ENCODE measurements around the gene NPDC1.
A peak's percentile ranks its signal among the peaks of the same experiment; 100 is the strongest.

The NPDC1 gene

DNA sequence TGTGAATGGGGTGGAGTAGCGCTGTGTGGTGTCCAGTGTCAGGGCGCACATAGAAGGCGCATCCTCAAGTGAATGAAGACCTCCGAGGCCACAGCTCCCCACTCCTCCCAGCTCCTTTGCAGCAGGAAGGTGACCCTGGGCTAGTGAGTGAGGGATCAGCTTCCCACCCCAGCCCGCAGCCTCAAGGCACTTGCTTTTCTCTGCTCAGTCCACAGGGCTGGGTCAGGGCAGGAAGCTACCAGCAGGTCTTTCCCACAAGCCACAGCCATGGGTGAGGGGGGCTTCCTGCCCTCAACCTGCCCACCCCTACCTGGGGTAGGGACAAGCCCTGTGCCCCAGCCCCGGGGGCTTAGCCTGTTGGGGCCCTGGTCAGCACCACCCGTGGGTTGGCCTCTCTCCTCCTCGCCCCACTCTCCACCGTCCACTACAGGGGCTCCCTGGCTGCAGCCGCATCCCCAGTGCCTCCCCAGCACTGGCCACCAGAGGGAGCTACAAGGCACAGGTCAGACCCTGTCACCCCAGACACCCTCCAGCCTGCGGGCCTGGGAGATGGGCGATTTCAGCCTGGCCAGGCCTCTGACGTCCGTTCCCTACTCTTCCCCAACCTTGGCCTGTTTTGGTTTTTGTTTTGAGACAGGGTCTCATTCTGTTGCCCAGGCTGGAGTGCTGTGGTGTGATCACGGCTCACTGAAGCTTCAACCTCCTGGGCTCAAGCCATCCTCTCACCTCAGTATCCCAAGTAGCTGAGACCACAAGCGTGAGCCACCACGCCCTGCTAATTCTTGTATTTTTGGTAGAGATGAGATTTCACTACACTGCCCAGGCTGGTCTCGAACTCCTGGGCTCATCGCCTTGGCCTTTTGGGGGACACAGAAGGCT lies 16.7 kb downstream of the NPDC1 start:
- H3K36me3 Mint-ChIP-seq = no peaks in the 10 kb centered on the region
- H3K4me3 Mint-ChIP-seq = peak overlapping the region; percentile 69
- H3K27me3 Mint-ChIP-seq = no peaks in the 10 kb centered on the region
- H3K4me1 Mint-ChIP-seq = peaks cover 29% of the 10 kb centered on the region
- no peak overlapping the region for H3K27ac Mint-ChIP-seq
- no peaks in the 10 kb centered on the region for H3K9me3 Mint-ChIP-seq

DNA sequence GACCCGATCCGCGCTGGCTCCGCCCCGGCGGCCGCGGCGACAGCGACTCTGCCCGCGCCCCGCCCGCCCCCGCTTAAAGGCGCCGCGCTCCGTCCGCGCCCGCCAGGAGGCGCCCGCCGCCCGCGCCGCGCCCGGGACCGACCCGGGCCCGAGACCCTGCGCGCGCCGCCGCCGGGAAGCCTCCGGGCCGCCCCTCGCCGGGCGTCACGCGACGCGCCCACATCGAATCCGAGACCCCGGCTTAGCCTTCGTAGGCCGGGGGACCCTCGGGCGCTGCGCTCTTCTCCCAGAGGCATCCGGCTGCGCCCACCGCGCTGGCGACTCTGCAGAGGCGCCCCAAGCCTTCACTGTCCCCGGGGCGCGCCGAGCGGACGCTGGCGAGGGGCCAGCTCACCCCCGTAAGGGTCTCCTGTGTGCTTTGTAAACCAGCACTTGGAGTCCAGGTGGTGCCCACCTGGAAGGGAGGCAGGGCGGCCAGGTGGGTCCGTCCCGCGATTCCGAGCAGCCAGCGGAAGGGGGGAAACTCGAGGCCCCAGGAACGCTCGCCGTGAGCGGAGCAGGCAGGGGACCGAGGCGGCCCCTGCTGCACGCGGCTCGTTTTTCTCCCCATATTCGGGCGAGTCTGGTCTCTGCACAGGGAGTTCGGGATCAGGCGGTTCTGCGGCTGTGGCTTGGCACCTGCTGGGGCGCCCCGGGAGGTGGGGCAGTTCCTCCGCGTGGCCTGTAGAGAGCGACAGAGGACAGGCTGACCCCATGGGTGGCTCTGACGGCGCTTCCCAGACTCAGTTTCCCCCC lies 17.5 kb downstream of the NPDC1 start:
- Mint-ChIP-seq H3K9me3 (no peaks in the 10 kb centered on the region), H3K36me3 (no peaks in the 10 kb centered on the region), H3K27me3 (no peaks in the 10 kb centered on the region), H3K27ac (peak overlapping the region; percentile 65), H3K4me3 (peak overlapping the region; percentile 69), H3K4me1 (peaks cover 25% of the 10 kb centered on the region)

DNA sequence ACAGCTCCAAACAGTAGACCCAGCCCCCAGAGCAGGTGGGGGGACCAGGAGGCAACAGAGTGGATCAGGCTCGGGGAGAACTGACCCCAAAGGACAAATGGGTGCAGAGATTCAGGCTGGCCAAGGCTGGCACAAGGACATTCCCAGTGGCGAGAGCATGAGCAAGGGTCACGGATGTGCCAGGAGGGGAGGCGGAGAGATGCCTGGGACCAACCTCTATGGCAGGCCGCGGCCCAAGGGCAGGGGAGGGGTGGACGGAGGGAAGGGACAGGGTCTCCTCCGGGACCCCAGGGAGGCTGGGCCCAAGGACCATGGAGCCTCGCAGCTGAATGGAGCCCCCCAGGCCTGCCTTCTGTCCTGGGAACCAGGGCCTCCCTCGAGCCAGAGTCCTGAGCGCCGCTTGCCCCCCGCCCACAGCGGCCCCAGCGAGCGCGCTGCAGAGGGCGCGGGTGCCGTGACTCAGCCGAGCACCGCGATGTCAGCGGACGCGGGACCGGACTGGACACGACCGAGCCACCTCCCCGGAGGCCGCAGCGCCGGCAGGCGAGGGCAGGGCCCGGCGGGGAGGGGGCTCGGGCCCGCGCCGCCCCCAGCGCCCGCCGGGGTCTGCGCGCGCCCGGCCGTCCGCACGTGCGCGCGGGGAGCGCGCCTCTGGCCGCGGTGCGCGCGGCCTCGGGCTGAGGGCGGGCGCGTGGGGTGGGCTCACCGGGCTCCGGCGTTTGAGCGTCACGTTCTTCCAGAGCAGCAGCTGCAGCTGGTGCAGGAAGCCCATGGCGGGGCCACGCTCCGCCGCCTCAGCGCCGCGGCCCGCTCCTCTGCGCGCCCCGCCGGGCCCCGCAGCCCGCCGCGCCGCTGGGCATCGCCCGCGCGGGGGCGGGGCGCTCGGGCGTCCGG lies 18.4 kb downstream of the NPDC1 start, which contains the start of gene ABCA2:
ABCA2 (minus strand) TSS at position 869 of the 894 bp plus-strand sequence; CDS start at position 772, 97 bp downstream.
- Mint-ChIP-seq H3K9me3 (no peaks in the 10 kb centered on the region), H3K36me3 (no peaks in the 10 kb centered on the region), H3K27ac (peak within 1 kb of the TSS; percentile 65), H3K4me1 (peaks cover 25% of the 10 kb centered on the region), H3K27me3 (no peaks in the 10 kb centered on the region), H3K4me3 (peak within 1 kb of the TSS; percentile 83)

DNA sequence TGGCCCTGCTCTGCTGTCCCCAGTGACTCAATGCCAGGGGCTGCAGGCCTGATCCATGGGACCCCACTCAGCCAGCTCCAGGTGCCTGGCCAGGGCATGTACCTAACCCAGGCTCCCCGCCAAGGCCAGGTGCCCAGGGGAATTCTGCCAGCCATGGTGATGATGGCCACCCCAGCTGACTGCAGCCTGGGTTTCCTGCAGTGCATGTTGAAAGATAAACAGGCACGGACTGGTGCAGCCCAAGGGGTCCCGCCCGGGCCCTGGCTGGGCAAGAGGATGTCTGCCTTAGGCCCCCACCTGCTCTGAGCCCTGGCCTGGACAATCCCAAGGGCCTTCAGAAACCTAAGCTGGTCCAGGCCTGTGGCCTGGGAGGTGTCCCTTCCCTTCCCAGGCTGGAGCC lies 19.1 kb downstream of the NPDC1 start:
- H3K4me1 Mint-ChIP-seq = peaks cover 22% of the 10 kb centered on the region
- H3K27me3 Mint-ChIP-seq = no peaks in the 10 kb centered on the region
- H3K4me3 Mint-ChIP-seq = peak overlapping the region; percentile 83
- no peak overlapping the region for H3K27ac Mint-ChIP-seq
- no peaks in the 10 kb centered on the region for H3K36me3 Mint-ChIP-seq
- H3K9me3 Mint-ChIP-seq = no peaks in the 10 kb centered on the region

DNA sequence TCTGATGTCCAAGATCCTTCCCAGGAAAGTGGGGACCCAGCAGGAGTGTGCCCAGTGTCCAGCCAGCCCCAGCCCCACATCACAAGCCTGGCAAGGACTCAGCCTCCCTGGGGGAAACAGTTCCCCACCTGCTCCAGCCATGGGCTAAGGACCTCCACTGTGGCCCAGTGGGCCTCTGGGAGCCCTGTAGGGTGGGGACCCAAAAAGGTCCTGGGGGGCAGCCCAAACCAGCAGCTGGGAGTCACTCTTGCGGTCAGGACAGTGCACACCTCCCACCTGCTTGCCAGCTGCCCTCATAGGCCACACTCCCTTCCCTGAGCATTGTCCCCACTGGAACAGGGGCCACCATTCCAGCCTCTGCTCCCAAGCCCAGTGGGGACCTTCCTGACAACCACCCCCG lies 19.6 kb downstream of the NPDC1 start:
- peaks cover 20% of the 10 kb centered on the region for H3K4me1 Mint-ChIP-seq
- H3K27me3 Mint-ChIP-seq = no peaks in the 10 kb centered on the region
- H3K9me3 Mint-ChIP-seq = no peaks in the 10 kb centered on the region
- H3K36me3 Mint-ChIP-seq = no peaks in the 10 kb centered on the region
- H3K4me3 Mint-ChIP-seq = no peak overlapping the region
- no peak overlapping the region for H3K27ac Mint-ChIP-seq

DNA sequence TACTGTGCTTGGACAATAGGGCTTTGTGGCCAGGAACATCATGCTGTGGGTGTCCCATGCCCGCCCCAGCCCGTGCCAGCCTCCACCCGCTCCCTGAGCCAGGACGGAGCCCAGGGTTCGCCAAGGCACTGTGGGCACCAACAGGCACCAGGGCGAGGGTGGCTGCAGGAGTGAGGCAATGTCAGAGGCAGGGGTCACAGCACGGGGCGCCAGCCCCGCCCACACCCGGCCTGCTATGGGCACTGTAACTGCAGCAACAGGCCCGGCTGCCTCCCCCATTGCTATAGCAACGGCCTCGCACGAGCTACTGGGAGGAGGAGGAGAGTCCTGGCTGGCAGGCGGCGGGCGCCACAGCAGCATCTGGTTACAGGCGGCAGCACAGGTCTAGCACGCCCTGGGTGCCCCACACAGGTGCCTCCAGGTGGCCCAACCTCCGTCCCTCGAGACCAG lies 20.4 kb downstream of the NPDC1 start:
- Mint-ChIP-seq H3K4me3 (no peak overlapping the region), H3K27ac (no peak overlapping the region), H3K9me3 (no peaks in the 10 kb centered on the region), H3K27me3 (no peaks in the 10 kb centered on the region), H3K36me3 (no peaks in the 10 kb centered on the region), H3K4me1 (peaks cover 16% of the 10 kb centered on the region)

DNA sequence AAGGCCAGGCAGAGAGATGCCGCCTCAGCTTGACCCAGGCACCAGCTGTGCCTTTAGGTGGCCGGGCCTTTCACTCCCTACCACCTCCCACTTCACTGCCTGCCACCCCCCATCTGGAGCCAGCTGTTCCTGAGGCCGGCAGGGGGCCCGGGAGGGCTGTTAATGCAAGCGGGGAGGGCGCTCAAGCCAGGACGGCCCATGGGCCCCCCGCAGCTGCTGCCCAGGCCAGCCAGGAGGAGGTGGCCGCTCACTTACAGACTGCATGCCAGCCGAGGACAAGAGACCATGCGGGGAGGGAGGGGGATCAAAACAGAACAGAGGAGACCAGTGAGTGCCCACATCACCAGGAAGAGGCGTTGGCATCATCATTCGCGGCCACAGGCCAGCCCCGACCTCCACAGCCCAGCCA lies 22.4 kb downstream of the NPDC1 start:
- Mint-ChIP-seq H3K9me3 (no peaks in the 10 kb centered on the region), H3K27me3 (no peaks in the 10 kb centered on the region), H3K36me3 (no peaks in the 10 kb centered on the region), H3K4me3 (no peak overlapping the region), H3K4me1 (peaks cover 5% of the 10 kb centered on the region), H3K27ac (no peak overlapping the region)

DNA sequence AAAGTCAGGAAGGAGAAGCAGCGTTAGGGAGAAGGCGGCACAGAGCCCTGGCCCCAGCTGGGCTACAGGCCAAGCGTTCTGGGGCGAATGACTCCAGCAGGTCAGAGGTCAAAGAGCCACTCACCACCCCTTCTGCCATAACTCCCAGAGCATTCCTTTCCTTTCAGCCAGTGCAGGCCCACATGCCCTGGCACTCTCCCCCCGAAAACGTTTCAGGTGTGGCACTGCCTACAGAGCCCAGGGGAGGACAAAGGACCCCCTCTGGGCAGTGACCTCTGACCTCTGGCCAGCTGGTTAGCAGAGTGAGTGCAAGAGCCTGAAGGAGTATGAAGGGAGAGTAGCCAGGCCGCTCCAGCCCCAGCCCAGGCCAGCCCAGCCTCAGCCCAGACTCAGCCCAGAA lies 22.8 kb downstream of the NPDC1 start:
- no peaks in the 10 kb centered on the region for H3K27me3 Mint-ChIP-seq
- H3K36me3 Mint-ChIP-seq = no peaks in the 10 kb centered on the region
- H3K27ac Mint-ChIP-seq = no peak overlapping the region
- H3K9me3 Mint-ChIP-seq = no peaks in the 10 kb centered on the region
- H3K4me1 Mint-ChIP-seq = peaks cover 5% of the 10 kb centered on the region
- no peak overlapping the region for H3K4me3 Mint-ChIP-seq

DNA sequence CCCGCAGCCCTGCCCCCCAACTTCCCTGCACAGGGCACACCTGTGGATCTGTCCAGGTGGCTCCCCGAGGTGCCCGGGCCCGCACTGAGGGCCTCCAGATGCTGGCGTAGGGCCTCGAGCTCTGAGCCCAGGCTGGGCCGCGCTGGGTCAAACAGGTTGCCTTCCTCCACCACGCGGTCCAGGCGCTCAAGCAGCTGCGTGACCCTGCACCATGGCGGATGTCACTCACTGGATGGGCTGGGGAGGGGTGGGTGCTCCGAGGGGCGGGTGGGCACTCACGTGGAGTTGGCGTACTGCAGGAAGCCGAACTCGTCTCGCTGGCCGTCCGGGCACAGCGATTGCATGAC lies 23.3 kb downstream of the NPDC1 start:
- Mint-ChIP-seq H3K27me3 (no peaks in the 10 kb centered on the region), H3K4me1 (peaks cover 5% of the 10 kb centered on the region), H3K9me3 (no peaks in the 10 kb centered on the region), H3K36me3 (no peaks in the 10 kb centered on the region), H3K4me3 (no peak overlapping the region), H3K27ac (no peak overlapping the region)

DNA sequence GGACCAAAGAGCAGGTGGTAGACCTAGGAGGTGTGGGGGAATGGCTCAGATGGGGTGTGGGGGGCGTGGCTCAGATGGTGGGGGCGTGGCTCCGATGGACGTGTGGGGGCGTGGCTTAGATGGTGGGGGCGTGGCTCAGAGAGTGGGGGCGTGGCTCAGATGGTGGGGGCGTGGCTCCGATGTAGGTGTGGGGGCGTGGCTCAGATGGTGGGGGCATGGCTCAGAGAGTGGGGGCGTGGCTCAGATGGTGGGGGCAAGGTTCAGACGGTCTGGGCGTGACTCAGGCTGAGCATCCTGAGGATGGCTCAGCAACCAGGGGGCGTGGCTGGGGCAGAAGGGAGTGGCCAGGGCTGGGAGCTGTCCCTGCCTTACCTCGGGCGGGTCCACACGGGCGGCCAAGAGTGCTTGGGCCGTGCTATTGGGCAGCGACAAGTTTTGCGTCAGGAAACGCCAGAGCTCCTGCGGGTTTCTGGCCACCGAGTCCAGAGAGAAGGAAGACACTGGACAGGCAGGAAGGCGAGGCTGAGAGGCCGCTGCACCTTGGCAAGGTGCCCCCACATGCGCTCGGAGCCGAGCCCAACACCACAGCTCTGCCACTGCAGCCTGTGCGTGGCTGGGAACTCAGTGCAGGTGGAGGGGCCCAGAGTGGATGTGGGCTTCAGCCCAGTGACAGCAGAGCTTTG lies 23.9 kb downstream of the NPDC1 start:
- H3K27me3 Mint-ChIP-seq = no peaks in the 10 kb centered on the region
- no peaks in the 10 kb centered on the region for H3K36me3 Mint-ChIP-seq
- H3K27ac Mint-ChIP-seq = no peak overlapping the region
- H3K4me3 Mint-ChIP-seq = no peak overlapping the region
- H3K4me1 Mint-ChIP-seq = peaks cover 2% of the 10 kb centered on the region
- H3K9me3 Mint-ChIP-seq = no peaks in the 10 kb centered on the region

DNA sequence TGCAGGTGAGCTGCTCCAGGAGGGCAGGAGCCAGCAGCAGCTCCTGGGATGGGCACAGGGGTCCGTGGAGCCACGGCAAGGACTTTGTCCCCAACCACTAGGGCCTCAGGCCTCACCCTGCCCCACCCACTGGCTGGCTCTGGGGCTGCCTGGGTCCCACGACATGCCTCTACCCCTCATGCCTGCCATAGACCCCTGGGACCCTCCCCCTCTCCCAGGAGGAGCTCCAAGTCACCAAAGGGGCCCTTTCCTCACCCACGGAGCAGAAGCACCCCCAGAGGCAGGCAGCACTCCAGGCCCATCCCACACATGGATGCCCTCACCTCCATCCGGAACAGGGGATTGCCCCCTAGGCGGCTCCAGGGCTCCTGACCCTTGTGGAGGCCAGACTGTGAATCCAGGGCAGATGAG lies 24.4 kb downstream of the NPDC1 start:
- Mint-ChIP-seq H3K4me1 (no peaks in the 10 kb centered on the region), H3K4me3 (no peak overlapping the region), H3K27ac (no peak overlapping the region), H3K27me3 (no peaks in the 10 kb centered on the region), H3K9me3 (no peaks in the 10 kb centered on the region), H3K36me3 (no peaks in the 10 kb centered on the region)

DNA sequence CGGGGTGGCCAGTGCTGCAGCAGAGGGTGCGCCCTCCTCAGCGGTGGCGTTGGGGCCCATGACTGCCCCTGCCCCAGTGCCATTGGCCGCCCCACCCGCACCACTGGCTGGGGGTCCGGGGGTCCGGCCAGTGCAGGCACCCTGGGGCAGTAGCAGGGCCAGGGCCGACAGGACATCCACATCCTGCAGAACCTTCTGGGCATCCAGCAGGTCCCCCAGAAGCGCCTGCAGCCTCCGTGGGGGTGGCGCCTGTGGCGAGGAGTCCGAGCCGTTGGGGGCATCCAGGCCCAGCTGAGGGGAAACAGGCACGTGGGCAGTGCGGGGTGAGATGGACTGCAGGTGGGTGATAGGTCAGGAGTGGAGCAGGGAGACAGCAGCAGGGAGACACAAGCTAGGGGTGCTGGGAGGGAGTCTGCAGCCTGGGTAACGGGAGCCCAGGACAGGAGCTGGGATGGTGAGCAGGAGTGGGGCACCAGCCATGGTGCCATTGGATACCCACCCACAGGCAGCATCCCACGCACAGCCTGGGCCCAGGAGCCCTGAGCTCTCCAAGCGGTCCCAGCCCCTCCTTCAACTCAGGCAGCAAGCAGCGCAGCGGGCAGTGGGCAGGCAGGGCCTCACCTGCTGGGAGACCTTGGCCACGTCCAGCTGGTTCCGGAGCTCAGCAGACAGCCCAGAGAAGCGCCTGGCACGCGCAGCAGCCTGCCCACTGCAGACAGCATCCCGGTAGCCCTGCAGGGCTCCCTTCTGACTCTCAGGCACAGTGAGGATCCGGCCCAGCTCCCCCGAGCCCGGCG lies 25.0 kb downstream of the NPDC1 start:
- no peak overlapping the region for H3K27ac Mint-ChIP-seq
- no peaks in the 10 kb centered on the region for H3K9me3 Mint-ChIP-seq
- H3K27me3 Mint-ChIP-seq = no peaks in the 10 kb centered on the region
- no peaks in the 10 kb centered on the region for H3K36me3 Mint-ChIP-seq
- H3K4me1 Mint-ChIP-seq = no peaks in the 10 kb centered on the region
- no peak overlapping the region for H3K4me3 Mint-ChIP-seq

DNA sequence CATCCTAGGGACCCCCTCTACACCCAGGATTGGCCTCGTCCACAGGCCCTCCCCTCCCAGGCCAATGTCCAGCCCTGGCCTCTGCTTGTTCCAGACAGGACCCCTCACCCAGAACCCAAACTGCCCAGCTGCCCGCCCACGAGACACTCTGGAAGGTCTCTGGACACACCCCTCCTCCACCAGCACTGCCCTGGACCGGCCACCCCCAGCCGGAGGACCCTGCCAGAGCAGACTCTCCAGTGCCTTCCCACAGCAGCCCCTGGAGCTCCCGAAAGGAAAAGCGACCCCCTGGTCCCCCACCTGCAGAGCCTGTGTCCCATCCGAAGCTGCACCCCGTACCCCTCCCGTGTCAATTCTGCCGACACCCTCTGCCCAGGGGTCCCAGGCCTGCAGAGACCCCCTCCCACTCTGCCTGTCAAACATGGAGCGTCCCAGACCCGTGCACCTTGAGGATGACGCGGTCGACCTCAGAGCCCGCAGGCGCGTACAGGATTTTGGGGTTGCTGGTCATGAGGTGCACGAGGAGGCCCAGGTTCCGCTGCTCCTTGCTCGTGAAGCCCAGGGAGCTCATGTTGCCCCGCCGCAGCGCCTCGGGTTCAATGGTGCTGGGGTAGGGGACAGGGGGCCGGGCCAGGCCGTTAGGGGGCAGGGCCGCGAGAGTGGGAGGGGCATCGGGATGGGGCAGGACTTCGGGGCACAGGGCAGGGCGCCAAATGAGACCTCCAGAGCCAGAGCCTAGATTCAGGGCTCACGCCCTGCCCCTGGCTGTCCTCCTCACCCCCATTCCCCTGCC lies 25.9 kb downstream of the NPDC1 start:
- Mint-ChIP-seq H3K27ac (no peak overlapping the region), H3K4me1 (no peaks in the 10 kb centered on the region), H3K27me3 (no peaks in the 10 kb centered on the region), H3K36me3 (no peaks in the 10 kb centered on the region), H3K4me3 (no peak overlapping the region), H3K9me3 (no peaks in the 10 kb centered on the region)
